OCI-M2 (cell line): ENCODE data around the gene FAM107A.
"Not testable (repeated sequence)": the region's sequence is repeated elsewhere in the genome, so short reads cannot be mapped to it uniquely, and the experiment has no call there.

Experiments used
- DNase-seq: peaks from one replicate; lab custom pipeline; 2025; ENCODE audit not compliant: unreplicated experiment; lab: John Stamatoyannopoulos, UW

Gene FAM107A

DNA sequence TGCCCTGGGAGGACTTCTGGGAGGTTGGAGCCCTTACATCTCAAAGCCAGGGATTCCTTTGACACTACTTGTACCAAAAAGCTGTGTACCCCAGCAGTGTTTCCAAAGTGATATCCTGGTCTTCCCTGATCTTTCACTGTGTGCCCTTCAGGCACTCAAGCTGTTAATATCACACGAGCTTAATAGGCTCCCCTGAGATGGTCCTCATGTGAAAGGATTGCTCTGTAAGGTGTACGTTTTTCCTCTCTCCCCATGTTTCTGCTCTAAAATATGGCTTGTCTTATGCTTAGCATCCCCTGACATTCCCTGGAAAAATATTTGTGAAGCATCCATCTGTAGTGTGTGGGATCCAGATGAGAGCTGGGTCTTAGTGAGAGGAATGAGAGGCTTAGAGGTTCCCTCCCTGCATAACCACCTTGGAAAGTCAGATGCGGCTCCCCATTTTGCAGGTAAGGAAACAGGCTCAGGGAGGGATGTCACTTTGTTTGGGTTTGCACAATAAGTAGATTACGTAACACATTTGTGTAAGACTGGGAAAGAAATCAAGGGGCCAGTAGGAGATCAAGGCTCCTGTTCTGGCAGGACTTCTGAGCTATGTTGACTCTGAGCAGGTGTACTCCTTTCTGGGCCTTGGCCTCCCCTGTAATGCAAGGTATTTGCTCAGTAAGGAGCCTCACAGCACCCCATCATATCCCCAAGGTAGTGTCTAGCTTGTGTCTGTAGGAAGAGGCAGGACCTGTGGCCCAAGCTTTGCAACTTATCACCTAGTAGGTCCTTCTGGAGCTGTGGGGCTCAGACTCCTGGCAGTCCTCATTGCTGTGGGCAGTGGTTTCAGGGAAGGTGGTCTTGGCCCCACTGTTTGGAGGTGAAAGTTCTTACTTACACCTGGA, 39.5 kb downstream of the FAM107A start:
- no peak for DNase-seq

DNA sequence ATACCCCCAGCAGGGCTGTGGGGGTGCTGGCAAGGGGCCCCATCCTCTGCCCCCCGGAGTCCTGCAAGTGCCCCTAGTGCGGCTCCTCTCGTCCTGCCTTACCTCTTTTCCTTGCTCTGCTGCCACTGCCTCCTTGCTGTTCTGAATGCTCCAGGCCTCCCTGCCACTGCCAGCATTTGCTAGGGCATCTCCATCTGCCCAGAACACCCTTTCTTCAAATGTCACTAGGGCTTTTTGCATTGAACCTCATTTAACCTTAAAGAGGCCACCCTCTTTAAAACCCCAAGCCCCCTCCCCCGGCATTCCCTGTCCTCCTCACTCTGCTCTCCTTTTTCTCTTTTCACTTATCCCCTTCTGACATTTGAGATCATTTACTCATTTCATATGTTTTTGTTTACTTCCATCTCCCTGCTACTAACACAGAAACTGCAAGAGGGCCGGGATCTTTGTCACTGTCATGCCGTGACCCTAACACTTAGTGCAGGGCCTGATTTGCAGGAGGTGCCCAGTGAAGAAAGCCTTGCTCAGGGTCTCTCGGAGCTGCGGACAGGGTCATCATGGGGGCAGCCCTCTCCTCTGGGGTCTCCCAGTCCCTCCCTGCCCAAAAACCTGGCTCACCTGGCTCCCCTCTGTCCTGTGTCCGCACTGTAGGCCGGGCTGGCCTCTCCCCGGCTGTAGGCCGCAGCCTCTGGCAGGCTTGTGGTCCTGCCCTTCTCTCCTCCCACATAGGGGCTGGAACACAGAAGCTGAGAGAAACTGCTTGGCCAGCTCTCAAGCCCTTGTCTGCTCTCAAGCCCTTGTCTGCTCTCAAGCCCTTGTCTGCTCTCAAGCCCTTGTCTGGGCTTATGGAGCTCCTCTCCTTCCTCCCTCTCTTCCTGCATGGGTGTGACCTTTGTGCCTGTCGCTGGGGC, 40.4 kb downstream of the FAM107A start, which contains the start of gene ACOX2:
Gene ACOX2 (minus strand): TSS at position 690 of the 911 bp plus-strand sequence. CDS start 2,084 bp downstream, outside the sequence.
- no peak for DNase-seq

DNA sequence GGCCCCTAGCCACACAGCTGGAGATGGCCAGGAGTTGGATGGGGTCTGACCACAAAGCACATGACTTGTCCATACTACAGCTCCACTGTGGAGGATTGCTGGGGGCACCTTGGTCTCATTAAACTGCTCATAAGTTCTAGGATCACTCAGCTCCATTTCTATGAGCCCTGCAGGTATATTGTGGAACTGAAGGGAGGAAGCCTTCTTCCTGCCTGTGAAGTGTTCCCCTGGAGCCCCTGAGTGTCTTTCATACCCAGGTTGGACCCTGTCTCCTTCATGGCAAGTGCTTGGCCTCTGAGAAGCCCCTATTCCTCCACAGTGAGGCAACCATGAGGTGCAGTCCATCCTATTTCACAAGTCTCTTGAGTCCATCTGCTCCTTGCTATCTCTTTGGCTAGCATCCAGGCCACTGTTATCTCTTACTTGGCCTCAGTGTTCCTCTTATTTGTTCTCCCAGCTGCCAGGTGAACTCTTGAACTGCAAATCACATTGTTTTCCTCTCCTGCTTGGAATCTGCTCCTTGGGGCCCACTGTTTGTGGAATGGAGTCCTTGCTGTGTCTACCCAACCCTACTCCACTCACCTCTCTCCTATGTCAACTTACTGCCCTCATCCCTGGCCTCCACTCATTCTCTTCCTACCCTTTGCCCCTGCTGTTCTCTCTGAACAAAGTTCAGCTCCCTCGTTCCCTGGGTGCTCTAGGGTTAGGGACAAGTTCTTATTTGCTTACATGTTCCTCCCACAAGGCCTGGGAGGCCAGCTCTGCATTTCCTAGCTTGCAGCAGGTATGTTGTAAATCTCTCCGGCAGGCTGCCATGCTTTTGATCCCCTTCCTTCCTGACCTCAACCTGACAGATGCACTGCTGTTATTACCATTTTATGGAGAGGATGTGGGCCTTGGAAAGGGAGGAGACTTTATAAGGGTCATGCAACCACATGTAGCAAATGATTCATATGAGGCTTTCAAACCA, 41.4 kb downstream of the FAM107A start:
- DNase-seq, result no peak

DNA sequence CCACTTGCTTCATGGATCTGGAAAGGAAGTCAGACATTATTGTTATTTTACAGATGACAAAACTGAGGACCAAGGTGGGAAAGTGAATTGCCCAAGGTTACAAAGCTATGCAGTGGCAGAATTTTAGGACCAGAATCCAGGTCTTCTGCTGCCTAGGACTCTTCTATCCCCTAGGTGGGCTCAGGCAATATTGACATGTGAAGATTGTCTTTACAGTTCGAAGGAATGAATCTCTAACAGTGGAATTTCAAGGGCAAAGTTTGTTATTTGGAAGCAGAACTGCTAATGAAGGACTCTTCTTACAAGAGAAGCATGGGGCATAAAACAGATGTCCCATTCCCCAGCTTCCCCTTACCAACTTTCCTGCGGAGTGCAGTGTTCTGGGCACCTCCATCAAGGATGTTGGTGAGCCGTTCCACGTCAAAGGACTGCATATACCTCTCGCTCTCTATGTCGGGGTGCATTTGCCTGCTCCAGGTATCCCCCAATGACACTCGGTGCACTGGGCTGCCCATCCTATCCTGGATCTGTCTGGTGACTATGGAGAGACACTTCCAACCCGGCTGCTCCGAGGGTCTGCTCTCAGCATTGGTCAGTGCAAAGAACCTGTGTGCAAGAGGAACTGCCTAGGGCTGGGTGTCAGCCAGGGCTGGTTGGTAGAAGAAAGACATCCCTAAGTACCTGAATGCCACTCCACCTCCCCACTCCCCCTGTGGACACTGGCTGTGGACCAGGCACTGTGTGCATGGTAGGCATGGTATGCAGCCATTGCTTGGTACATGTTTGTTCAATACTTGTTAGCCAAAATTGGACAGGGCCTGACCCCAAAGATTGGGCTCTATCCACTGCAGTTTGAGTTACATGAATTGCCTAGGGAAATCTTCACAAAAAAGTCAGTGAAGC, 42.3 kb downstream of the FAM107A start:
- no peak for DNase-seq

DNA sequence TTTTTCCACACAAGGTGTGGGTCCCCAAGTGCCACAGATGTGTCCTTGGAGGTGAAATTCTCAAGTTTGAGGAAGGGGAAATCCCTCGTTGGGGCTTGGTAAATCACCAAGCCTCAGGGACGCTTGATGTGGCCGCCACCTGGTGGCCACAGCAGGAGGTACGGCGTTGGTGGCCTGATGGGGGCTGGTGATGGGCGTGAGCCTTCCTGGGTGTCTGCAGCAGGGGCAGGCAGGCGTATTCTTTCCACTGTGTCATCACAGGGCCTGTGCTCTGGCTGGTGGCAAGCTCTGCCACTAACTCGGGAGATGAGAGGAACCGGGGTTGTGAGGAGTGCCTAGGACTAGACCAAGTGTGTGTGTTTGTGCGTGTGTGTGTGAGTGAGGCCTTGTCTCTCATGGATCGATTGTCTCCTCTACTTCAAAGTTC, 44.4 kb downstream of the FAM107A start:
- DNase-seq, result no peak

DNA sequence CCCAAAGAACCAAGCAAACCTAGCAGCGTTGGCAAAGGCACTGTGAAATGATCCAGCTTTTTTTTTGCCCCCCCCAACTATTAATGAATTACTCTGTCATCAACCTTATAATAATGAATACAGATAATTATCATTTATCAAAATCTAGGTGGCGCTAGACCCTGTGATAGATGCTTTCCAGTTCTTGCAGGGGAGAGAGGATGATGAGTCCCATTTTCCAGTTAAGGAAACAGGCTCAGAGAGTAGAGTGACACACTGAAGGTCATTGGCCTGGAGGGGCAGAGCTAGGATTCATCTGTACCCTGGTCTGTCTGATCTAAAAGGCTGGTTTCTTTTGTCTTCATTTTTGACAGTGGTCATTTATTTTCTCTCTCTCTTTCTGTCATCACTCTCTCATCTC, 45.2 kb downstream of the FAM107A start:
- DNase-seq, result no peak

DNA sequence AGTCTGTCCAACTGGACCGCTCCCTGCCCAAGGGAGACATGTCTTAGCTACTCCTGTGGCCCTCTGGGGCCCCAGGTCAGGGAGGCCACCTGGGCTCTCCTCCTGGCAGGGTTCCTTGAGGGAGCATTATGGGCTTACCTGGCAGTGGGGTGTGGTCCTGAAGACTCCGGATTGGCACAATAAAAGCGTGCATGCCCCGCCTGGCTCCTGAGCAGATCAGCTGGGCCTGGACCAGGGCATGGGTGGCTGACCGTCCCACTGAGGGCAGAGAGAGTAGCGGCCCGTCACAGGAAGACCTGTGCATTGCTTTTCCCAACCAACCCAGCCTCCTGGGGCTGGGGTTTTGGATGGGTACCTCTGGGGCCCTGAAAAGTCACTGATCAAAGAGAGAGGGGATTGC, 45.6 kb downstream of the FAM107A start:
- no peak for DNase-seq

DNA sequence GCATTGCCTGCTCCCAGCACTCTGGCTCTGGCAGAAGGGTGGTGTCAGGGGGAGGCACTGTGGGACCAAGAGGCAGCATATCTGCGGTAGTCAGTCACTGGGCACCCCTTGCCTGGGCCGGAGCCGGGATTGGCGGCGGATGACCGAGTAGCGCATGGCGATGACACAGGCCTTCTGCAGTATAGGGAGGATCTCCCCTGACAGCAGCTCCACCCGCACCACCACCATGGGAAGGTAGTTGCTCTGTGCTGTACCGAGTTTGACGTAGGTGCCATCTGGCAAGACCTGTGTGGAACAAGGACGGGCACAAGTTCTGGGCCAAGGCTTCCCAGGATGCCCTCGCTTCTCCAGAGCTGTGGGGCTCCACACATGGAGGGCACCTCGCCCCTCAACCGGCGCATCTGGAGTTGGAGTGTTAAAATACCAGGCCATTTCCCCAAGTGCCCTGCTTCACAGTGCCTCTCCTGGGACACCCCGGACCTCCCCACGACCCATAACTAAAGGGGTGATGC, 46.8 kb downstream of the FAM107A start:
- no peak for DNase-seq

DNA sequence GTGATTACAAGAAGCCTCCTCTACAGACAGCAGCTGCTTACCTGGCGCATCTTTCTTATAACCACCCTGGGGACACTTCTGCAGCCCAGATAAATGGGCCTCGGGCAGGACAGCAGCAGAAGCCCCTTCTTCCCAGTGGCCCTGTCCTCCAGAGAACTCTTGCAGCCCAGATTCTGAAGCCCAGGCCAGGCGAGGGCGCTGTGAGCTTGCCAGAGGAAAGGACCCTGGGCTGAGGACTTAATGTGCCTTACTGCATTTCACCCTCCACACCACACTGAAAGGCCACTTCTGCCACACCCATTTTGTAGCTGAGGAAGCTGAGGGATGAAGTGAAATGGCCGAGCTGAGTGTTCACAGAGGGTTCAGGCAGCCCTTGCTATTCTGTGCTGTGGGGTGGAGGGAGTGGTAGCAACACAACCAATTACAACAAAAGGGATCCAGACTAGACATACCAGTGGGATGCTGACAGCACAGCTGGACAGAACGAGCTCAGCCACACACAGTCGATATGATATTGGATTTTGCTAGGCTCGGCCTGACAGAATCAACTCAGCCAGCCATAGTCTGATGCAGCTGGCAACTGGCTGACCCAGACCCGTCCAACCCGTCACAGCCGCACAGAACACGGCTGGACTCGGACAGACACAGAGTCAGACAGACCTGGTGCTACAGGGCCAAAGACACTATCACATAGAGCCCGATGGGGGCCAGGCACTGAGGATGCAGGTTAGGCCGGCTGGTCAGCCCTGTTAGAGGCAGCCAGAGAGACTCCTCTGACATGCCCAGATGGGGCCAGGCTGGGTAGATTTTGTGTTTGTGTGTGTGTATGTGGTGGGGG, 47.5 kb downstream of the FAM107A start:
- no peak for DNase-seq

DNA sequence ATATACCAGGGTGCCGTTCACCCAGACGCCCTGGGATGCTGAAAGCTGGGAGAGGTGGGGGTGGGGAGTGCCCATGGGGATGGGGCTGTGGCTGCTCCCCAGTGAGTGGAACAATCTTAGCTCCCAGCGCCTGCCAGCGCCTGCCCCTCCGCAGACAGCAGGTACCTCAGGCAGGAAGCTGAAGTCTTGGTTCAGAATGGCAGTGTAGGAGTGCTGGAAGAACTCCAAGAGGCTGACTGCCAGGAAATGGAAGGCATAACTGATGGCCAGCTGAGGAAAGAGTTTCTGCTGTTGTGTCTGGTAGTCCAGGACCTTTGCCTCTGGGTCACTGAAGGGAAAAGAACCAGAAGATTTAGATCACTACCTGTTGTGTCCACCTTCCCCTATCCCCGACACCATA, 48.6 kb downstream of the FAM107A start:
- DNase-seq, result no peak

DNA sequence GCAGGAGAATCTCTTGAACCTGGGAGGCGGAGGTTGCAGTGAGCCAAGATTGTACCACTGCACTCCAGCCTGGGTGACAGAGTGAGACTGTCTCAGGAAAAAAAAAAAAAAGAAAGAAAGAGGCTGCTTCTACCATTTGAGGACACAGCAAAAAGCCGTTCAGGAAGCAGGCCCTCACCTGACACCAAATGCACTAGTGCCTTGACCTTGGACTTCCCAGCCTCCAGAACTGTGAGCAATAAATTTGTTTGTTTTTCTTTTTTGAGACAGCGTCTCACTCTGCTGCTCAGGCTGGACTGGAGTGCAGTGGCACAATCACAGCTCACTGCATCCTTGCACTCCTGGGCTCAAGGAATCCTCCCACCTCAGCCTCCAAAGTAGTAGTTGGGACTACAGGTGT, 49.8 kb downstream of the FAM107A start:
- DNase-seq, result not testable (repeated sequence)

DNA sequence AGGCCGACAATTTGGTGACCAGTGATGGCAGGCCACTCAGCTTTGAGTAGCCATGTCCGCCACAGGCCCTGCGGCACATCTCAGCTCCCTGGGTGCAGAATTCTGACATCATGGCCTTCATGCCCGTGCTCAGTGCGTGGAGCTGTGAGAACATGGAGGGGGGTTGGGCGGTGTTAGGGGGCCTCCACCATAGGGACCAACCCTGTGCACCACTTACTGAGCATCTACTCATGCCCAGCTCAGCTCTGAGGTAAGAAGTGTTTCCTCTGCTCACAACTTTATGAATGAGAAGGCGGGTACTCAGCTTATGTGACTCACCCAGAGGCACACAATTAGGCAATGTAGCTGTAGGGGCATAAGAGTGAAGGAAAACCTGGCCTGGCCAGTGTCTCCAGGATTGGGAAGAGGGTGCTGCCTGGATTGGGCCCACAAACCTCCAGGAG, 50.7 kb downstream of the FAM107A start:
- DNase-seq, result no peak

DNA sequence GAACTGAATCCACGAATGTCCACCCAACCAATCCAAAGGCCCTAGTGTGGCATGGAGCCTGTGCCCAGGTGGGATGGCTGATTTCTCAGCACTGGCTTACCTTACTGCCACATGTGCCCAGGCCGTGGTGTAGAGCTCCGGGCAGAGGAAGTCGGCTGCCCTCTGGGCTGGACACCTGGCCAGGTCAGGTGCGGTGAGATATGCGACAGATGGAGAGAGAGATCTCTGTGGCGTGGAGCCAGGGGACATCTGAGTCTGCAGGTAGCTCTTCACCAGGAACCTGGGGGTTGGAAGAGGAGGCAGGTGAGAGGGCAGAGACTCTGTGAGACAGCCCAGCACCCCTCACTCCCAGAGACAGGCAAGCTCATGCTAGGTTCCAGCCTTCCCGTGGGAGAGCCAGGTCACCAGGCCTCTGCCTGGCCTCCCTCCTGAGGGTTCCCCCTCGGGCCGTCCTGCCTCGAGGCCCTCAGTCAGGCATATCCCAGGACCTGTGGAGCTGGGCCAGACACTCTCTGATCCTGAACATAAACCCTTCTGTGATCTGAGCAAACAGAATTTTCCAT, 52.8 kb downstream of the FAM107A start:
- DNase-seq, result no peak

DNA sequence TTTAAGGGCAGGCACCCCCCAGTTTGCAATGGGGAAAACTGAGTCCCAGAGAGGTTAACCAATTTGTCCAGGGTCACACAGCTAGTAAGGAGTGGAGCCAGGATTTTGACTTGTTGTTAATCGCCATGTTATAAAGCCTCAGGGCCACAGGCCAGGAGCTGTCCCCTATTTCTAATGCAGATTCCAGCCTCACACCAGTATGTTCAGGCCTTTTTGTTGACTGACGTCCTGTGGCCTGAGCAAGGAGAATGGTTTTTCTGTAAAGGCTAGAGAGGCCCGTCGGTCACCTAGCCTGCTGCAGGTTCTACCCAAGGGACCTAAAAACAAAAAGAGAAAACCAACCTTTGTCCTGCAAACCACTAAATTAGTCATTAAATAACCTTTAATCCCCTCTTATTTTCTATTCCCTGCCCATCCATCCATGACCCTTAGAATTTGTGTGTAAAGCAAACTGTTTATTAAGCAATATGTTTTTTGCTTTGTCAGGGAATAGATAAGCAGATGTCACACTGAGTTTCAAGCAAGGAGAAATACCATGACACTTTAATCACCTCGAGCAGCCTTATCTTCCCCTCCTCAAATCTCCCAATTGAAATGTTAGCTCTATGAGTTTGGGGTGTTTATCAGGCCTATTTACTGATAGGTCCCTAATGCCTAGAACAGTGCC, 54.3 kb downstream of the FAM107A start:
- no peak for DNase-seq

DNA sequence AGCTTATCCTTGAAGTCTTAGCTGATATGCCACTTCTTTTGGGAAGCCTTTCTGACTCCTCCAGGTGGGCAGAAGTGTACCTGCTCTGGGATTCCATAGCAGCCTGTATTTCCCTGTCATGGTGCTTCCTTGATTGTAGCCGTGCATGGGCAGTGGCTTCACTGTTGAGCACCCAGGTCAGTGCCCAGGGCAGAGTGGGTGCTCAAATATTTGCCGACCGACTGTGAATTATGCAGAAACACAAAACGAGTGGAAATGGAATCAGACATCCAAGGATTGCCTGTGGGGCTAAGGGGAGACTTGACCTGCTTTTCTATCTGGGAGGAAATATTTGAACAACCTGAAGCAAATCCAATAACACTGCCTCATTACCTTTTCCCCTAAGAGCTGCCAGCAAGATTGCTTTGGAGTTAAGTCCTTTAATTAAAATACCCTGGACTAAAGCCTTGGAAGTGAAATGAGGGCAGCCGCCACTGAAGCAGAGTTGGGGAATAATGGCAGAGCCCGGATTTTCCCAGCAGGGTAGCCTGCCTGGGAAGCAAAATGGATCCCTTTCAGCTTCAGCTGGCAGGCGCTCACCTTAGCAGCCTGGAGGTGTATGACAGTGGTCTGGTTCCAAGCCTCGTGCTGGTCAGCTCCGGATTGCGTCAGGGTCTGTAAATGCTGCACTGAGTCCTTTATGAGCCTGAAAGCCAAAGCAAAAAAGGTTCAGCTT, 55.1 kb downstream of the FAM107A start:
- no peak for DNase-seq

DNA sequence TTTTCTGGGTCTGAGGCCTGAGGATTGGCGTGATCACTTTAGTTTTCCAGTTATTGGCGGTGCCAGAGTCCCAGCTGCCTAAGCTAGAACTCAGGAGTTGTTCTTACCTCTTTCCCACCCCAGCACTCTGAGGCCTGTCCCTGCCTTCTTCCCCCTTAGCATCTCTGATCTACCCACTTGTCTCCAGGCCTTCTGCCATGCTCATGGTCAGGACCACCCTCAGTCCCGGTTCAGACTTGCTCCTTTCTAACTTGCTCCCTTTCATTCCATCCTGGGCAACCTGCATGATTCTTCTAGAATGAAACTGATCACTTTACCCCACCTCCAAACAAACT, 55.9 kb downstream of the FAM107A start:
- no peak for DNase-seq
